Measurements from ENCODE around the gene SERINC5.

The SERINC5 gene

GRCh38 chr5:80189701-80190100, 66.1 kb downstream of the SERINC5 start:
- no peak for TF ChIP-seq ZFX (IDR thresholded peaks at IDR 0.05; ENCODE audit: borderline replicate concordance)
- TF ChIP-seq, protein P1, sequence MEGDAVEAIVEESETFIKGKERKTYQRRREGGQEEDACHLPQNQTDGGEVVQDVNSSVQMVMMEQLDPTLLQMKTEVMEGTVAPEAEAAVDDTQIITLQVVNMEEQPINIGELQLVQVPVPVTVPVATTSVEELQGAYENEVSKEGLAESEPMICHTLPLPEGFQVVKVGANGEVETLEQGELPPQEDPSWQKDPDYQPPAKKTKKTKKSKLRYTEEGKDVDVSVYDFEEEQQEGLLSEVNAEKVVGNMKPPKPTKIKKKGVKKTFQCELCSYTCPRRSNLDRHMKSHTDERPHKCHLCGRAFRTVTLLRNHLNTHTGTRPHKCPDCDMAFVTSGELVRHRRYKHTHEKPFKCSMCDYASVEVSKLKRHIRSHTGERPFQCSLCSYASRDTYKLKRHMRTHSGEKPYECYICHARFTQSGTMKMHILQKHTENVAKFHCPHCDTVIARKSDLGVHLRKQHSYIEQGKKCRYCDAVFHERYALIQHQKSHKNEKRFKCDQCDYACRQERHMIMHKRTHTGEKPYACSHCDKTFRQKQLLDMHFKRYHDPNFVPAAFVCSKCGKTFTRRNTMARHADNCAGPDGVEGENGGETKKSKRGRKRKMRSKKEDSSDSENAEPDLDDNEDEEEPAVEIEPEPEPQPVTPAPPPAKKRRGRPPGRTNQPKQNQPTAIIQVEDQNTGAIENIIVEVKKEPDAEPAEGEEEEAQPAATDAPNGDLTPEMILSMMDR (IDR thresholded peaks at IDR 0.05) = no peak
- H3K27ac ChIP-seq = no peak overlapping the region

GRCh38 chr5:80189201-80189600, 66.6 kb downstream of the SERINC5 start:
- H3K27ac ChIP-seq = no peak overlapping the region
- TF ChIP-seq ZFX (IDR thresholded peaks at IDR 0.05; ENCODE audit: borderline replicate concordance) = no peak
- TF ChIP-seq, protein P1 (IDR thresholded peaks at IDR 0.05) = no peak

- TF ChIP-seq, protein P1 (IDR thresholded peaks at IDR 0.05) = no peak
- peak overlapping the region; percentile 54 for H3K27ac ChIP-seq
These were observed 68.3 kb downstream of the SERINC5 start for GRCh38 chr5:80187421-80188090.

DNA sequence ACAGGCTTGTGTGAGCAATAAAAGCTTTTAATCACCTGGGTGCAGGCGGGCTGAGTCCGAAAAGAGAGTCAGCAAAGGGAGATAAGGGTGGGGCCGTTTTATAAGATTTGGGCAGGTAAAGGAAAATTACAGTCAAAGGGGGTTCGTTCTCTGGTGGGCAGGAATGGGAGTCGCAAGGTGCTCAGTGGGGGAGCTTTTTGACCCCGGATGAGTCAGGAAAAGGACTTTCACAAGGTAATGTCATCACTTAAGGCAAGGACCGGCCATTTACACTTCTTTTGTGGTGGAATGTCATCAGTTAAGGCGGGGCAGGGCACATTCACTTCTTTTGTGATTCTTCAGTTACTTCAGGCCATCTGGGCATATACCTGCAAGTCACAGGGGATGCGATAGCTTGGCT, 70.3 kb downstream of the SERINC5 start:
- peak overlapping the region; percentile 91 for H3K27ac ChIP-seq

DNA sequence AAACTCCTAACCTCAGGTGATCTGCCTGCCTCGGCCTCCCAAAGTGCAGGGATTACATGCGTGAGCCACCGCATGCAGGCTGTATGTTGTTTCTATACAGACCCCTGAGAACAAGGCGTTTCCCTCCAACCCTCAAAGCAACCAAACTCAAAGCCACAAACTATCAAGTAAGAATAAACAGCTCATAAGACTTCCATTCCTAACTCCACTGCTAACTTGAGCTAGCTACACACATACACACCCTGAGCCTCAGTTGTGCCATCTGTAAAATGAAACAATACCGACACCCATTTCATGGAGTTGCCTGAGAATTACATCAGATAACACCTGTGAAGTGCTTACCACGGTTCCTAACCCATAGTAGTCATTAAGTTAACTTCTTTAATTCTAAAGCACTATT, 70.8 kb downstream of the SERINC5 start:
- TF ChIP-seq, protein P1 (IDR thresholded peaks at IDR 0.05) = no peak
- no peak for TF ChIP-seq ZFX (IDR thresholded peaks at IDR 0.05; ENCODE audit: borderline replicate concordance)
- H3K27ac ChIP-seq = peak overlapping the region; percentile 91

DNA sequence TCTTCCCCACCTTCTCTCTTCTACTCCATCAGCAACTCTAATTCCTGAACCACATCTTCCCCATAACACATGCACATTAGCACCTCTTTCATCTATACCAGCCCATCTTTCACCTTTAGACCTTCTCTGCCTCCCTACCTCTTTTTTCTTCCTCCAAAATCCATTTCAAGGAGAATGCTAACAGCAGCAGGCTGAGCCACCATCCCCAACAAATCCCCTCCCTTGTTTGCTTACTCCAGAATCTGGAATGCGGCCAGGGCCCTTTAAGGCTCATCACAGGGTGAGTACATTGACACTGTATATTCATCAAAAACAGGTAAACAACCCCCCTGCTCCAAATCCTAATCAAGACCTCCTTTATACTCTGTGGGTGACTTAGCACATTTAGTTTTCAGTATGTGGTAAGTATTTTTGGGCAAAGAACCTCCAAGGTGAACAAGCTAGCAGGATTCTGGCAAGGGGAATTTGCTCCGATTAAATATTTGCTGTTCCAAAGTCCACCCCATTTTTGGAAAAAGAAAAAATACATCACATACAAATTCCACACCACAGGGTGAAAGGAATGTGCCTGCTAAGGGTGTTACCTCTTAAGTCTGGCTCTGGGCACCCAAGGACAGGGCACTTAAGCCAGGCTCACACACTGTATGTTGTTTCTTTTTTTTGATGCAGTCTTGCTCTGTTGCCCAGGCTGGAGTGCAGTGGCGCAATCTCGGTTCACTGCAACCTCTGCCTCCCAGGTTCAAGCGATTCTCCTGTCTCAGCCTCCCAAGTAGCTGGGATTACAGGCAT, 71.4 kb downstream of the SERINC5 start:
- TF ChIP-seq, protein P1 (IDR thresholded peaks at IDR 0.05) = no peak
- H3K27ac ChIP-seq = peak overlapping the region; percentile 91

DNA sequence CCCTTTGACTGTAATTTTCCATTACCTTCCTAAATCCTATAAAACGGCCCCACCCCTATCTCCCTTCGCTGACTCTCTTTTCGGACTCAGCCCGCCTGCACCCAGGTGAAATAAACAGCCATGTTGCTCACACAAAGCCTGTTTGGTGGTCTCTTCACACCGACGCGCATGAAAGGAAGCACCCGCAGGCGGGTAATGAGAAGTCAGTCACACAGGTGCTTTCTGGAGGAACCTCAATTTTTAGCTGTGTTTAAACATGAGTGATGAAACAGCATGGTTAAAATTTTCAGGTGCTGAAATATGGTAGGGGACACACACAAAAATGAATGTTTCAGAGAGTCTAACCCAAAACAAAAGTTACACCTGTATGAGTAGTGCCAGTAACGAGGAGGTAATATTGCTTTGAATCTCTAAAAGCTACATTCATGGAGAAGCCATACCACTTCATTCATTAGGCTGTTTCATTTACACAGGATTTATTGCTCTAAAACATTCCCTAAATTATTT, 72.1 kb downstream of the SERINC5 start:
- peak overlapping the region; percentile 91 for H3K27ac ChIP-seq

DNA sequence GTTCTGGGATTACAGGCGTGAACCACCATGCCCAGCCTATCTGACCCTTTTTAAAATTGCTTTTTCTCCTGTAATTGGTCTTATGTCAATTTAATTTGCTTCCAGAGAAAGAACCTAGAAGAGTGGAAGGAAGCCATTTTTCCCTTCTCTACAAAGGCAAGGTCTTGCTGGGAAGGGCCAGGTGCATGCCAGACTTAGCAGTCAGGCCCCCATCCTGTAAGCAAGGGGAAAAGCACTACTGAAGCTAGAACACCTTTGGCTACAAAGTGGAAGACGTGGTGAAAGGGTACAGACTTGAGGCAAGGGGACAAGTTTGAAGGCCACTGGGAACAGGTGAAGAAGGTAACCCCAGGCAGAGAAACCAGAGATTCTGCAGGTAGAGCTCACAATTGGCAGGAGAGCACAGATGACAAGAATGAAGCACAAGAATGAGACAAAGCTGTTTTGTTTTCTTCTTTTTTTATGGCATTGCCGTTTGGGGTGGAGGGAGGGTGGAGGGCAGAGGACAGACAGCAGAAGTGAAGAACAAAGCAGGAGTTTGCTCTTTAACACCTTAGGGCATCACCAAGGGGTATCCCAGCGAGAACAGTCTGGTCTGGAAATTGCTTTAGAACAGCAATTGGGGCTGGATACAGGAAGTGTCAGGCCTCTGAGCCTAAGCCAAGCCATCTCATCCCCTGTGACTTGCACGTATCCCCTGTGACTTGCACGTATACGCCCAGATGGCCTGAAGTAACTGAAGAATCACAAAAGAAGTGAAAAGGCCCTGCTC, 72.9 kb downstream of the SERINC5 start:
- H3K27ac ChIP-seq = peak overlapping the region; percentile 91
- TF ChIP-seq ZFX (IDR thresholded peaks at IDR 0.05; ENCODE audit: borderline replicate concordance) = no peak
- TF ChIP-seq, protein P1 (IDR thresholded peaks at IDR 0.05) = no peak
